HepG2 (cell line): ENCODE results near the gene CLCN1. TPM values are rescaled to one million over a fixed set of nuclear protein-coding genes. Genes with fewer than 3 reads are reported as not detected.

ENCODE experiments used
- AHR ChIP-seq: IDR thresholded peaks from 2 replicates; pipeline ENCODE4 v1.6.1; 2018; ENCODE audit warnings: missing genetic modification reagents, missing compliant biosample characterization
- EP300 ChIP-seq, 3 experiments: sonication (generic) in 1 of 3; formaldehyde crosslinking in 1 of 3; IDR thresholded peaks; 2 replicates each; pipeline versions ENCODE4 v1.5.1 to v1.6.1; 2011 to 2020; ENCODE audit warnings: low read depth in 2 of 3, low read length in 2 of 3, borderline replicate concordance in 1 of 3, improper control_type of control experiment in 1 of 3, mild to moderate bottlenecking in 1 of 3, missing genetic modification reagents in 1 of 3, moderate library complexity in 1 of 3
- GABPA ChIP-seq, 2 experiments: IDR thresholded peaks; 2 replicates each; pipeline ENCODE4 v1.6.1; 2011 to 2016; ENCODE audit warnings: low read depth in 2 of 2, low read length in 1 of 2, missing biosample characterization in 1 of 2, missing genetic modification characterization in 1 of 2
- KDM3A ChIP-seq: IDR thresholded peaks from 2 replicates; pipeline ENCODE4 v1.6.1; 2018; ENCODE audit warnings: low read depth, missing compliant biosample characterization
- MED13 ChIP-seq: sonication (generic); formaldehyde crosslinking; IDR thresholded peaks from 2 replicates; pipeline ENCODE4 v1.5.0; 2020; ENCODE audit warnings: missing genetic modification reagents
- NR2F2 ChIP-seq: IDR thresholded peaks from 2 replicates; pipeline ENCODE4 v1.6.1; 2012; ENCODE audit warnings: low read depth, inconsistent platforms, borderline replicate concordance
- ZBTB3 ChIP-seq: sonication (generic); formaldehyde crosslinking; IDR thresholded peaks from 2 replicates; pipeline ENCODE4 v1.4.0; 2020; ENCODE audit warnings: low read depth, mild to moderate bottlenecking, moderate library complexity, missing genetic modification reagents, borderline replicate concordance
- ZNF292 ChIP-seq: sonication (generic); formaldehyde crosslinking; IDR thresholded peaks from 2 replicates; pipeline ENCODE4 v1.8.1; 2022; ENCODE audit warnings: mild to moderate bottlenecking, low read depth, missing genetic modification reagents, borderline replicate concordance
- ZNF790 ChIP-seq: sonication (generic); formaldehyde crosslinking; IDR thresholded peaks from 2 replicates; pipeline ENCODE4 v1.8.0; 2022; ENCODE audit warnings: missing genetic modification reagents, mild to moderate bottlenecking, borderline replicate concordance
- ZSCAN31 ChIP-seq: sonication (generic); formaldehyde crosslinking; IDR thresholded peaks from 2 replicates; pipeline ENCODE4 v1.5.0; 2020; ENCODE audit warnings: low read depth, mild to moderate bottlenecking, missing genetic modification reagents
- ZSCAN9 ChIP-seq: IDR thresholded peaks from 2 replicates; pipeline ENCODE4 v1.6.1; 2016; ENCODE audit warnings: borderline replicate concordance
- polyA plus RNA-seq, 8 experiments: library from polyadenylated mRNA; depleted of rRNA in 3 of 8; stranded (reverse) in 7 of 8; unstranded in 1 of 8; fragments of >200 nt; fragmentation: Illumina TruSeq in 4 of 8; extraction: Trizol in 4 of 8; gene quantifications; 2 replicates each; pipeline versions ENCODE4 v1.2.1 to v1.2.3, GENCODE V29; 2011 to 2016; ENCODE audit warnings: low read depth in 4 of 8, missing spikeins in 1 of 8, mixed read lengths in 1 of 8; ENCODE audit not compliant: insufficient read depth in 1 of 8
- total RNA-seq, 5 experiments: library from RNA; depleted of rRNA; stranded (reverse); fragments of >200 nt; fragmentation: Illumina TruSeq; extraction: Trizol; gene quantifications; 2 replicates each; pipeline ENCODE4 v1.2.3, GENCODE V29; 2016; ENCODE audit warnings: low read depth in 1 of 5
- TF ChIP-seq, protein P1 (sequence below): sonication (generic); formaldehyde crosslinking; IDR thresholded peaks from 2 replicates; pipeline ENCODE4 v1.4.0; 2020; ENCODE audit warnings: missing genetic modification reagents, borderline replicate concordance
- TF ChIP-seq, protein P2 (sequence below), 2 experiments: sonication (generic) in 1 of 2; formaldehyde crosslinking in 1 of 2; IDR thresholded peaks; 2 replicates each; pipeline versions ENCODE4 v1.5.1 to v1.6.1; 2011 to 2020; ENCODE audit warnings: borderline replicate concordance in 1 of 2, low read depth in 1 of 2, low read length in 1 of 2, mild to moderate bottlenecking in 1 of 2, missing genetic modification reagents in 1 of 2, moderate library complexity in 1 of 2
- TF ChIP-seq, protein P3 (sequence below): sonication (generic); formaldehyde crosslinking; IDR thresholded peaks from 2 replicates; pipeline ENCODE4 v1.5.1; 2020; ENCODE audit warnings: mild to moderate bottlenecking, missing genetic modification reagents
- TF ChIP-seq, protein P4 (sequence below): IDR thresholded peaks from 2 replicates; pipeline ENCODE4 v1.6.1; 2016
- TF ChIP-seq, protein P5 (sequence below): sonication (generic); formaldehyde crosslinking; IDR thresholded peaks from 2 replicates; pipeline ENCODE4 v1.4.0; 2020; ENCODE audit warnings: missing genetic modification reagents, borderline replicate concordance

CLCN1 gene
- total and polyA plus RNA-seq, 2 of the 13 experiments (the other 11 are each of a cell fraction or from before 2014, with no cell fraction given): 0.01 TPM; not detected in 1

DNA sequence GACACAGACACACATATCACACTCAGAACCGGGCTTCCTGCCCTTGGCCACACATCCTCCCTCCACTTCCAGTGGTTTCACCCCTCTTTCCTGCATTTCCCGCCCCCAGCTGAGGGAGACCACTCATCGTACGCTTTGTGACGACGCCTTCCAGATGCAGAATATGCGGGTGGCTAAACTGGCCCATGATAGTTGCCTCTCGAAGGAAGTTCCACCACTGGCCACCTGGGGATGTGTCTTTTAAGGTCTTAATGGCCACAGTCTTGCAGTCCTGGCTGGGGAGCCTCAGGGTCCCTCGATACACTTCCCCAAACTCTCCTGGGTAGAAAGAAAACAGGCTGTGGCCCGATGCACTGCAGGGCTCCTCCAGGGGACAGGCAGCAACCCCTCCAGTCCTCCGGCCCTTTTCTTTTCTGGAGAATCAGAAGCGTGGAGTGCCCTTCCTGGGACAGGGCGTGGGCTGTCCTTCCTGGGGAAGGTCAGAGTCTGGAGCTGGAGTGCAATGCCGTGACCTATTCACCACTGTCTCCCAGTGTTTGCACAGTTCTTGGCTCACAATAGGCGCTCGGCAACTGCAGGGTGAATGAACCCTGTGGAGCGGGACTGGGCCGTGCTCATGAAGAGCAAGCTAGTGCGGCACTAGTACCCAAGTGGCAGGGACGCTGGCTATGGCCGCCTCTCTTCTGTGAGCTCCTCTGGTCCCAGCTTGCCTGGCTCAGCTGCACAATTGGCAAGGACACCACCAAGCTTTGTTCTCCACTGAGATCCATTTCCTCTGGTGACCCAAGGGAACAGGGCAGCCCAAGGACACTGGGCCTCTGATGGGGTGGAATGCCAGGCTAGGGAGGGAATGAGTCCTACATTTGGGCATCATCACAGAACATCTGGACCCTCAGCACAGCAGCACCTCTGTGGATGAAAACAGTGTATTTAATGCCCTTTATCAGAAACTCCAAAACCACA is 79.6 kb downstream of the CLCN1 start (continued):
- TF ChIP-seq ZSCAN31 (CRISPR knock-in tag) (peak; percentile 60; the same call in 1 of the 2 replicates), MED13 (CRISPR knock-in tag) (no peak), ZBTB3 (no peak), ZNF790 (CRISPR knock-in tag) (no peak), GABPA (IDR thresholded peaks at IDR 0.05; ENCODE audit: low read depth, low read length) (no peak), GABPA (CRISPR knock-in tag; IDR thresholded peaks at IDR 0.05; ENCODE audit: low read depth) (0 out of 2 replicates have a peak, but pooled peaks have one; percentile 10), ZNF292 (peak; percentile 93; the same call in 1 of the 2 replicates), NR2F2 (peak; percentile 83), EP300 (IDR thresholded peaks at IDR 0.05; ENCODE audit: low read depth in 2 of 2, low read length in 2 of 2) (peak; percentile 47 to 71), EP300 (CRISPR knock-in tag; IDR thresholded peaks at IDR 0.05; ENCODE audit: borderline replicate concordance) (peak; percentile 54; the same call in 1 of the 2 replicates), KDM3A (CRISPR knock-in tag) (peak; percentile 43; the same call in 1 of the 2 replicates), ZSCAN9 (CRISPR knock-in tag) (no peak), AHR (CRISPR knock-in tag) (no peak)
- TF ChIP-seq, protein P1, sequence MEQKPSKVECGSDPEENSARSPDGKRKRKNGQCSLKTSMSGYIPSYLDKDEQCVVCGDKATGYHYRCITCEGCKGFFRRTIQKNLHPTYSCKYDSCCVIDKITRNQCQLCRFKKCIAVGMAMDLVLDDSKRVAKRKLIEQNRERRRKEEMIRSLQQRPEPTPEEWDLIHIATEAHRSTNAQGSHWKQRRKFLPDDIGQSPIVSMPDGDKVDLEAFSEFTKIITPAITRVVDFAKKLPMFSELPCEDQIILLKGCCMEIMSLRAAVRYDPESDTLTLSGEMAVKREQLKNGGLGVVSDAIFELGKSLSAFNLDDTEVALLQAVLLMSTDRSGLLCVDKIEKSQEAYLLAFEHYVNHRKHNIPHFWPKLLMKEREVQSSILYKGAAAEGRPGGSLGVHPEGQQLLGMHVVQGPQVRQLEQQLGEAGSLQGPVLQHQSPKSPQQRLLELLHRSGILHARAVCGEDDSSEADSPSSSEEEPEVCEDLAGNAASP: peak; percentile 83; the same call in 1 of the 2 replicates
- TF ChIP-seq, protein P2, sequence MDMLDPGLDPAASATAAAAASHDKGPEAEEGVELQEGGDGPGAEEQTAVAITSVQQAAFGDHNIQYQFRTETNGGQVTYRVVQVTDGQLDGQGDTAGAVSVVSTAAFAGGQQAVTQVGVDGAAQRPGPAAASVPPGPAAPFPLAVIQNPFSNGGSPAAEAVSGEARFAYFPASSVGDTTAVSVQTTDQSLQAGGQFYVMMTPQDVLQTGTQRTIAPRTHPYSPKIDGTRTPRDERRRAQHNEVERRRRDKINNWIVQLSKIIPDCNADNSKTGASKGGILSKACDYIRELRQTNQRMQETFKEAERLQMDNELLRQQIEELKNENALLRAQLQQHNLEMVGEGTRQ (IDR thresholded peaks at IDR 0.05; ENCODE audit: low read depth, low read length): no peak
- TF ChIP-seq, protein P2 (CRISPR knock-in tag; IDR thresholded peaks at IDR 0.05; ENCODE audit: borderline replicate concordance): no peak
- TF ChIP-seq, protein P3, sequence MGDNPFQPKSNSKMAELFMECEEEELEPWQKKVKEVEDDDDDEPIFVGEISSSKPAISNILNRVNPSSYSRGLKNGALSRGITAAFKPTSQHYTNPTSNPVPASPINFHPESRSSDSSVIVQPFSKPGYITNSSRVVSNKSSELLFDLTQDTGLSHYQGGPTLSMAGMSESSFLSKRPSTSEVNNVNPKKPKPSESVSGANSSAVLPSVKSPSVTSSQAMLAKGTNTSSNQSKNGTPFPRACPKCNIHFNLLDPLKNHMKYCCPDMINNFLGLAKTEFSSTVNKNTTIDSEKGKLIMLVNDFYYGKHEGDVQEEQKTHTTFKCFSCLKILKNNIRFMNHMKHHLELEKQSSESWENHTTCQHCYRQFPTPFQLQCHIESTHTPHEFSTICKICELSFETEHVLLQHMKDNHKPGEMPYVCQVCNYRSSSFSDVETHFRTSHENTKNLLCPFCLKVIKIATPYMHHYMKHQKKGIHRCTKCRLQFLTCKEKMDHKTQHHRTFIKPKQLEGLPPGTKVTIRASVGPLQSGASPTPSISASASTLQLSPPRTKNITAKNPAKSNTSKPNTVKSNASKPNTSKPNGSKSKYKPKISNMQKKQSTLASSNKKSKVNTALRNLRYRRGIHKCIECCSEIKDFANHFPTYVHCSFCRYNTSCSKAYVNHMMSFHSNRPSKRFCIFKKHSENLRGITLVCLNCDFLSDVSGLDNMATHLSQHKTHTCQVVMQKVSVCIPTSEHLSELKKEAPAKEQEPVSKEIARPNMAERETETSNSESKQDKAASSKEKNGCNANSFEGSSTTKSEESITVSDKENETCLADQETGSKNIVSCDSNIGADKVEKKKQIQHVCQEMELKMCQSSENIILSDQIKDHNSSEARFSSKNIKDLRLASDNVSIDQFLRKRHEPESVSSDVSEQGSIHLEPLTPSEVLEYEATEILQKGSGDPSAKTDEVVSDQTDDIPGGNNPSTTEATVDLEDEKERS: peak; percentile 66; the same call in 1 of the 2 replicates
- TF ChIP-seq, protein P4, sequence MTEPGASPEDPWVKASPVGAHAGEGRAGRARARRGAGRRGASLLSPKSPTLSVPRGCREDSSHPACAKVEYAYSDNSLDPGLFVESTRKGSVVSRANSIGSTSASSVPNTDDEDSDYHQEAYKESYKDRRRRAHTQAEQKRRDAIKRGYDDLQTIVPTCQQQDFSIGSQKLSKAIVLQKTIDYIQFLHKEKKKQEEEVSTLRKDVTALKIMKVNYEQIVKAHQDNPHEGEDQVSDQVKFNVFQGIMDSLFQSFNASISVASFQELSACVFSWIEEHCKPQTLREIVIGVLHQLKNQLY (CRISPR knock-in tag): 0 out of 2 replicates have a peak, but pooled peaks have one; percentile 42
- TF ChIP-seq, protein P5, sequence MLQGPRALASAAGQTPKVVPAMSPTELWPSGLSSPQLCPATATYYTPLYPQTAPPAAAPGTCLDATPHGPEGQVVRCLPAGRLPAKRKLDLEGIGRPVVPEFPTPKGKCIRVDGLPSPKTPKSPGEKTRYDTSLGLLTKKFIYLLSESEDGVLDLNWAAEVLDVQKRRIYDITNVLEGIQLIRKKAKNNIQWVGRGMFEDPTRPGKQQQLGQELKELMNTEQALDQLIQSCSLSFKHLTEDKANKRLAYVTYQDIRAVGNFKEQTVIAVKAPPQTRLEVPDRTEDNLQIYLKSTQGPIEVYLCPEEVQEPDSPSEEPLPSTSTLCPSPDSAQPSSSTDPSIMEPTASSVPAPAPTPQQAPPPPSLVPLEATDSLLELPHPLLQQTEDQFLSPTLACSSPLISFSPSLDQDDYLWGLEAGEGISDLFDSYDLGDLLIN: no peak
